HL-60 (cell line): Measurements from ENCODE around the gene TMPRSS3.

Experiments used
- DNase-seq, 2 experiments: peaks; one replicate each; pipeline ENCODE4 v3.0.0-alpha.2; 2010 to 2020; ENCODE audit warnings: low read depth in 1 of 2, low spot score in 1 of 2
- H3K27ac ChIP-seq: fragments of 250-450 bp; sonication (Bioruptor Pico); replicated peaks from 2 replicates; pipeline ENCODE4 v1.5.1; 2020; ENCODE audit warnings: mild to moderate bottlenecking, moderate library complexity
- H3K27me3 ChIP-seq: fragments of 250-450 bp; sonication (Bioruptor Pico); 2 replicates; pipeline ENCODE4 v1.5.1; 2021; ENCODE audit warnings: mild to moderate bottlenecking, moderate library complexity; ENCODE audit not compliant: insufficient read depth, poor library complexity, severe bottlenecking
- H3K4me3 ChIP-seq: replicated peaks from 2 replicates; pipeline ENCODE4 v1.5.1; 2011; ENCODE audit warnings: mild to moderate bottlenecking, control low read depth, low read length; ENCODE audit not compliant: insufficient read depth
- GABPA ChIP-seq: IDR thresholded peaks from 2 replicates; pipeline ENCODE4 v1.6.1; 2012; ENCODE audit warnings: low read depth
- POLR2AphosphoS5 ChIP-seq: IDR thresholded peaks from 2 replicates; pipeline ENCODE4 v1.6.1; 2012; ENCODE audit warnings: low read depth
- SPI1 ChIP-seq: IDR thresholded peaks from 2 replicates; pipeline ENCODE4 v1.6.1; 2012; ENCODE audit warnings: low read depth, mild to moderate bottlenecking, borderline replicate concordance
- TF ChIP-seq, protein P1 (sequence below): IDR thresholded peaks from 2 replicates; pipeline ENCODE4 v1.6.1; 2012; ENCODE audit warnings: low read depth; ENCODE audit not compliant: insufficient replicate concordance
- TF ChIP-seq, protein P2 (sequence below): IDR thresholded peaks from one replicate; pipeline ENCODE4 v1.5.1; 2011; ENCODE audit warnings: low read length, control low read depth, inconsistent platforms; ENCODE audit not compliant: insufficient read depth

Gene TMPRSS3

GRCh38 chr21:42424914-42425541 is 29.2 kb upstream of the TMPRSS3 start:
- Histone ChIP-seq H3K4me3 (no peak overlapping the region), H3K27me3 (no peaks in the 10 kb centered on the region), H3K27ac (peak overlapping the region; percentile 49)
- peak in 1 of 2 experiments; percentile 81 for DNase-seq
- TF ChIP-seq, protein P1, sequence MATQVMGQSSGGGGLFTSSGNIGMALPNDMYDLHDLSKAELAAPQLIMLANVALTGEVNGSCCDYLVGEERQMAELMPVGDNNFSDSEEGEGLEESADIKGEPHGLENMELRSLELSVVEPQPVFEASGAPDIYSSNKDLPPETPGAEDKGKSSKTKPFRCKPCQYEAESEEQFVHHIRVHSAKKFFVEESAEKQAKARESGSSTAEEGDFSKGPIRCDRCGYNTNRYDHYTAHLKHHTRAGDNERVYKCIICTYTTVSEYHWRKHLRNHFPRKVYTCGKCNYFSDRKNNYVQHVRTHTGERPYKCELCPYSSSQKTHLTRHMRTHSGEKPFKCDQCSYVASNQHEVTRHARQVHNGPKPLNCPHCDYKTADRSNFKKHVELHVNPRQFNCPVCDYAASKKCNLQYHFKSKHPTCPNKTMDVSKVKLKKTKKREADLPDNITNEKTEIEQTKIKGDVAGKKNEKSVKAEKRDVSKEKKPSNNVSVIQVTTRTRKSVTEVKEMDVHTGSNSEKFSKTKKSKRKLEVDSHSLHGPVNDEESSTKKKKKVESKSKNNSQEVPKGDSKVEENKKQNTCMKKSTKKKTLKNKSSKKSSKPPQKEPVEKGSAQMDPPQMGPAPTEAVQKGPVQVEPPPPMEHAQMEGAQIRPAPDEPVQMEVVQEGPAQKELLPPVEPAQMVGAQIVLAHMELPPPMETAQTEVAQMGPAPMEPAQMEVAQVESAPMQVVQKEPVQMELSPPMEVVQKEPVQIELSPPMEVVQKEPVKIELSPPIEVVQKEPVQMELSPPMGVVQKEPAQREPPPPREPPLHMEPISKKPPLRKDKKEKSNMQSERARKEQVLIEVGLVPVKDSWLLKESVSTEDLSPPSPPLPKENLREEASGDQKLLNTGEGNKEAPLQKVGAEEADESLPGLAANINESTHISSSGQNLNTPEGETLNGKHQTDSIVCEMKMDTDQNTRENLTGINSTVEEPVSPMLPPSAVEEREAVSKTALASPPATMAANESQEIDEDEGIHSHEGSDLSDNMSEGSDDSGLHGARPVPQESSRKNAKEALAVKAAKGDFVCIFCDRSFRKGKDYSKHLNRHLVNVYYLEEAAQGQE, result no peak
- TF ChIP-seq, protein P2, sequence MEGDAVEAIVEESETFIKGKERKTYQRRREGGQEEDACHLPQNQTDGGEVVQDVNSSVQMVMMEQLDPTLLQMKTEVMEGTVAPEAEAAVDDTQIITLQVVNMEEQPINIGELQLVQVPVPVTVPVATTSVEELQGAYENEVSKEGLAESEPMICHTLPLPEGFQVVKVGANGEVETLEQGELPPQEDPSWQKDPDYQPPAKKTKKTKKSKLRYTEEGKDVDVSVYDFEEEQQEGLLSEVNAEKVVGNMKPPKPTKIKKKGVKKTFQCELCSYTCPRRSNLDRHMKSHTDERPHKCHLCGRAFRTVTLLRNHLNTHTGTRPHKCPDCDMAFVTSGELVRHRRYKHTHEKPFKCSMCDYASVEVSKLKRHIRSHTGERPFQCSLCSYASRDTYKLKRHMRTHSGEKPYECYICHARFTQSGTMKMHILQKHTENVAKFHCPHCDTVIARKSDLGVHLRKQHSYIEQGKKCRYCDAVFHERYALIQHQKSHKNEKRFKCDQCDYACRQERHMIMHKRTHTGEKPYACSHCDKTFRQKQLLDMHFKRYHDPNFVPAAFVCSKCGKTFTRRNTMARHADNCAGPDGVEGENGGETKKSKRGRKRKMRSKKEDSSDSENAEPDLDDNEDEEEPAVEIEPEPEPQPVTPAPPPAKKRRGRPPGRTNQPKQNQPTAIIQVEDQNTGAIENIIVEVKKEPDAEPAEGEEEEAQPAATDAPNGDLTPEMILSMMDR, result no peak
- TF ChIP-seq SPI1 (no peak), POLR2AphosphoS5 (no peak), GABPA (no peak)

DNA sequence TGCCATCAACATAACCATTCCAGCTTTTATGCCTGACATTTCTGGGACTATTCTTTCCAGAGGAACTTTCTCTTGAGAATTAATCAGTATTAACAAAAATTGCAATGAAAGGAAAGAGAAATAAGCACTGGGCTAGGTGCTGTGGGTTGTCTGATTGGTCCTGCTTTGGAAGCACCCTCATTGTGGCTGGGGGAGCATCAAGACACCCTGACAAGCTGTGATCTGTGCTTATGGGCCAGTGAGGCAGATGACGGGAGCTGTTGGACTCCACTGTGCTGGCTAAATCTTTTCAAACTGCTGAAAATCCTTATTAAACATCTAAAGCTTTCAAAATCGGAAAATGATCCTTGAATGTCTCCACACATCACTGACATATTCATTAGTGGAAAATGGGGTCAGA is 27.8 kb upstream of the TMPRSS3 start:
- TF ChIP-seq, protein P2, result no peak
- TF ChIP-seq, protein P1, result no peak
- TF ChIP-seq GABPA (no peak), POLR2AphosphoS5 (no peak), SPI1 (no peak)
- no peak for DNase-seq
- no peak overlapping the region for H3K4me3 ChIP-seq
- H3K27ac ChIP-seq, result no peak overlapping the region
- no peaks in the 10 kb centered on the region for H3K27me3 ChIP-seq

- no peak overlapping the region for H3K4me3 ChIP-seq
- TF ChIP-seq POLR2AphosphoS5 (no peak), SPI1 (no peak), GABPA (no peak)
- TF ChIP-seq, protein P2, result no peak
- TF ChIP-seq, protein P1, result no peak
- H3K27me3 ChIP-seq, result no peaks in the 10 kb centered on the region
- DNase-seq, result peak in 1 of 2 experiments; percentile 18
- H3K27ac ChIP-seq, result no peak overlapping the region
Measured at GRCh38 chr21:42423197-42423675, 27.4 kb upstream of the TMPRSS3 start.
